Activated CD8-positive, alpha-beta memory T cell treated with anti-CD3 and anti-CD28 coated beads, Interleukin-2, amount 50 U/mL, for 1 hour (primary cell): Measurements from ENCODE around the gene NEDD4.
"Not testable (repeated sequence)": the region's sequence is repeated elsewhere in the genome, so short reads cannot be mapped to it uniquely, and the experiment has no call there.

Source experiments
- DNase-seq: peaks from one replicate; pipeline ENCODE4 v3.0.0-alpha.2; 2020; ENCODE audit errors: extremely low read depth

NEDD4 gene

DNA sequence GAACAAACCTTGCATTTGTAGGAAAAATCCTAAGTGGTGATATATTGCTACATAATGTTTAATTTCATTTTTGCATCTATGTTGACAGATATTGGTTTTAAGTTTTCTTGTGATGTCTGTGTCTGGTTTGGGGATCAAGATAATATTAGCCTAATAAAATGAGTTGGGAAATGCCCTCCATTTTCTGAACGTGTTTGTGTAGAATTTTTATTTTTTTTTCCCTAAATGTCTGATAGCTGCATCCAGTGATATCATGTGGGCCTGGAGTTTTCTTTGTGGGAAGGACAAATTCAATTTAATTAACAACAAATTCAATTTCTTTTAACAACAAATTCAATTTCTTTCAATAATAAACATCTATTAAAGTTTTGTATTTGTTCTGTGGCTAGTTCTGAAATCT is 35.1 kb downstream of the NEDD4 start:
- no peak for DNase-seq

DNA sequence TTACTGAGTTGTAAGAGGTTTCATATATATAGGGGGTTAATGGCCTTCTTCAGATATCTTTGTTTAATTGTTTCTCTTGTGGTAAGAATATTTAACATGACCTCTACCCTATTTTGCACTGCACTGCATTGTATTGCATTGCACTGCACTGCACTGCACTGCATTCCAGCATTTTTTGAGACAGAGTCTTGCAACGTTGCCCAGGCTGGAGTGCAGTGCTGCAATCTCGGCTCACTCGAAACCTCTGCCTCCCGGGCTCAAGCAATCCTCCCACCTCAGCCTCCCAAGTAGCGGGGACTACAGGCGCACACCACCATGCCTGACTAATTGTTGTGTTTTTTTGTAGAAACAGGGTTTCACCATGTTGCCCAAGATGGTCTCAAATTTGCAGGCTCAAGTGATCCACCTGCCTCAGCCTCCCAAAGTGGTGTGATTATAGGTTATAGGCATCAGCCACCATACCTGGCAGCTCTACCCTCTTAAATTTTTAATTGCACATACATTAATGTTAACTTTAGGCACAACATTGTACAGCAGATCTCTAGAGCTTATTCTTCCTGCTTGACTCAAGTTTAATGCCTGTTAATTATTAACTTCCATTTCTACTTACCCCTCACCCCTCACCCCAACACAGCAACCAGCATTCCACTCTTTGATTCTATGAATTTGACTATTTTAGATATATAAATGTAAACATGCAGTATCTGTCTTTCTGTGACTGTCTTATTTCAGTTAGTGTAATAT is 38.4 kb downstream of the NEDD4 start:
- no peak for DNase-seq

GRCh38 chr15:55952501-55953274 is 40.7 kb downstream of the NEDD4 start:
- not testable (repeated sequence) for DNase-seq

DNA sequence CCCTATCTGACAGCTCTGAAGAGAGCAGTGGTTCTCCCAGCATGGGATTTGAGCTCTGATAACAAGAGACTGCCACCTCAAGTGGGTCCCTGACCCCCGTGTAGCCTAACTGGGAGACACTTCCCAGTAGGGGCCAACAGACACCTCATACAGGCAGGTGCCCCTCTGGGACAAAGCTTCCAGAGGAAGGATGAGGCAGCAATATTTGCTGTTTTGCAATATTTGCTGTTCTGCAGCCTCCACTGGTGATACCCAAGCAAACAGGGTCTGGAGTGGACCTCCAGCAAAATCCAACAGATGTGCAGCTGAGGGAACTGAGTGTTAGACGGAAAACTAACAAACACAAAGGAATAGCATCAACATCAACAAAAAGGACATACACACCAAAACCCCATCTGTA is 48.8 kb downstream of the NEDD4 start:
- DNase-seq: not testable (repeated sequence)

DNA sequence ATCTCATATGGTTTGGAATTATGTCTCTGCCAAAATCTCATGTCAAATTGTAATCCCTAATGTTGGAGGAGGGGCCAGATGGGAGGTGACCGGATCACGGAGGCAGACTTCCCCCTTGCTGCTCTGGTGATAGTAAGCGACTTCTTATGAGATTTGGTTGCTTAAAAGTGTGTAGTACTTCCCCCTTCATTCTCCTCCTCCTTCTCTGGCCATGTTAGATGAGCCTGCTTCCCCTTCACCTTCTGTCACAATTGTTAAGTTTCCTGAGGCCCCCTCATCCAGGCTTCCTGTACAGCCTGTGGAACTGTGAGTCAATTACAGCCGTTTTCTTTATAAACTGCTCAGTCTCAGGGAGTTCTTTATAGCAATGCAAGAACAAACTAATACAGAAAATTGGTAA is 51.1 kb downstream of the NEDD4 start:
- DNase-seq: no peak

GRCh38 chr15:55937040-55937439 is 56.4 kb downstream of the NEDD4 start:
- no peak for DNase-seq

DNA sequence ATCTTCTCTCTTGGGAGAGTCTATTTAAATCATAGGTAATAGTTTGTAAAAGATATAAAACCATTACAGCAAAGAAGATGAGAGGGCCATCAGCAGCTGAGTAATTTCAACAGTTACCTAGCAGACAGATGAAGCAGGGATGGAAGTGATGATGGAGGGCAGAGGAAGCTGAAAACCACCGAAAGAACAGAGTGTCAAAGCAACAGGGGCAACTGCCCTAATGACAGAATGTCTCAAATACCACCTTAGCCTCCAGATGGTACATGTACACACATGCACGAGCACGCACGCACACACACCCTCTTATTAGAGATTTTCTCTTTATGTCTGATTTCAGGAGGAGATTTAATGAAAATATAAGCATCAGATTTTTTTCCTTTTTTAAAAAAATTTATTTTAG is 64.5 kb downstream of the NEDD4 start:
- DNase-seq: no peak

DNA sequence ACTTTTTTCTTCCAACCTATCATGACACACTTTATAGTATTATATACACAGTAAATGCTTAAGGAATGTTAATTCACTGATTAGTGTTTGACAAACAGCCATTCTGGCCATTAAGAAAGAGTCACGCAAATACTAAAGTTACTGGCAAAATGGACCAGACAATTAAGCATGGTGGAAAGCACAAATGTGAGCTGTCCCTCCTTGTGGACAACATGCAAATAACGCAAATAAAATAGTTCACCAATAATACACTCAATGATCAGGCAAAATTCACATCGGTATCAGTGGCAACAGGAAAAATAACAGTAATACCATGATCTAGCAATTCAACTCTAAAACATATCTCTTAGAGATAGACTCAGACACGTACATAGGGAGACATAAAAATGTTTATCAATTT is 71.7 kb downstream of the NEDD4 start:
- DNase-seq: no peak

- no peak for DNase-seq
Measured at GRCh38 chr15:55917881-55918296, 75.5 kb downstream of the NEDD4 start.

DNA sequence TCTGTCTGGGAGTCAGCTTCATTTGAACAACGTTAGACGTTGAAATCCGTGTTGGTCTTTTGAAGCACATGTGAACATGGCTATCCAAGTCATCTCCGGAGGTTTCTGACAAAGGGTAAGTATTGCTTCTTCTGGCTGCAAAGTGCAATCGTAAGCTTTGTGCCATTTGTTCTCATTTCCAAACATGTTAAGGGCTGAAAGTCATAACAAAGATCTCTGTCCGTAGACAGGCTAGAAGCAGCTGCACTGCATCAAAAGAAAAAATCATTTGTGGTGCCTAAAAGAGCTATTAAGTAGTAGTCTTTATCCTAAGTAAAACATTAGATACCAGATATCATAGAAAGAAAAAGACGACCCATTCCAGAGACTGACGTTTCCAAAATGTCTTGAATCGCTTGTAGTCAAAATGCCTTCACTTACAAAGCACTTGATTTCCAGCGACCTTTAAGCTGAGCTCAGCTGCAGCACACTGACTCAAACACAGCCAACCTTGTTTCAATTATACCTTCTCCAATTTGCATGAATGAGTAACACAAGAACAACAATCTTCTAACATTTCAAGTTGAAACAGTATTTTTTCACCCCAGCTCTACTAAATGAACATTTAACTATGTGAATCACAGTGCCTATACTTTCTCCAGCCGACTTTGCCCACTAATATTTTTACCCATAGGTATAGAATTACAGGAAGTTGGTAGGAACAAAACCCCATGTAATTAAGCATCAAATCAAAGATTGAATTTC is 76.6 kb downstream of the NEDD4 start:
- DNase-seq: no peak

- no peak for DNase-seq
Measured at GRCh38 chr15:55915876-55916567, 77.4 kb downstream of the NEDD4 start.

DNA sequence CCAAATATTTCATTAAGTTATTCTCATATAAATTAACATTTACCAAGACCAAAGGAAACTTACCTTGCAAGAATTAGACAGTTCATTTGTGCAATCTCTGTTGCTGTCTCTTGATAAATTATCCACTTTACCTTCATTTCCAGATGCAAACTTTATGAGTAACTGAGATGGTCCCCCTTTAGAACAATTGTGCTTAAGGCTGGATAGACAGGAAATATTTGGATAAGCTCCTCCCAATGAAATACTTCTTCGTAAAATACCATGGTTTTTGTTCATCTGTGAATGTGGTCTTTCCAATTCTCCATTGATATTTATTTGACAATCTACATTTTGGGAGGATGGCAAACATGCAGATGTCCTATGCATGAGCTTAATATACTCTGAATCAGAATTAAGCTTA is 78.2 kb downstream of the NEDD4 start:
- no peak for DNase-seq

GRCh38 chr15:55914446-55914845 is 79.0 kb downstream of the NEDD4 start:
- DNase-seq: no peak

DNA sequence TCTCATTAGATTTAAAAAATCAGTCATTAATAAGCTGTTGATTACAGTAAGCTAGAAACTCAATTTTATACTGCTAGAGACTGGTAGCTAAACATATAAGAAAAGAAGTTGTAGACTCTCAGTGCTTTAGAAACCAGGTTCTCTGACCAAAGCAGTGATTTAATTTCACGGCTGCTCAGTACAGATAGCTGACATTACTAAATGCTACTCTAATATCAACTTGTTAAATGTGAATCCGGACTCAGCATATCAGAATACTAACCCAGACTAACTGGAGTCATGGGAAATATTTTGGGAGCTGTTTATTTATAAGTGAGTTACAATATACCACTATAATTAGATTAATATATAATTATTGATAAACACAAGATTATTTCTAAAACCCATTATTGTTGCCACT is 80.4 kb downstream of the NEDD4 start:
- no peak for DNase-seq

DNA sequence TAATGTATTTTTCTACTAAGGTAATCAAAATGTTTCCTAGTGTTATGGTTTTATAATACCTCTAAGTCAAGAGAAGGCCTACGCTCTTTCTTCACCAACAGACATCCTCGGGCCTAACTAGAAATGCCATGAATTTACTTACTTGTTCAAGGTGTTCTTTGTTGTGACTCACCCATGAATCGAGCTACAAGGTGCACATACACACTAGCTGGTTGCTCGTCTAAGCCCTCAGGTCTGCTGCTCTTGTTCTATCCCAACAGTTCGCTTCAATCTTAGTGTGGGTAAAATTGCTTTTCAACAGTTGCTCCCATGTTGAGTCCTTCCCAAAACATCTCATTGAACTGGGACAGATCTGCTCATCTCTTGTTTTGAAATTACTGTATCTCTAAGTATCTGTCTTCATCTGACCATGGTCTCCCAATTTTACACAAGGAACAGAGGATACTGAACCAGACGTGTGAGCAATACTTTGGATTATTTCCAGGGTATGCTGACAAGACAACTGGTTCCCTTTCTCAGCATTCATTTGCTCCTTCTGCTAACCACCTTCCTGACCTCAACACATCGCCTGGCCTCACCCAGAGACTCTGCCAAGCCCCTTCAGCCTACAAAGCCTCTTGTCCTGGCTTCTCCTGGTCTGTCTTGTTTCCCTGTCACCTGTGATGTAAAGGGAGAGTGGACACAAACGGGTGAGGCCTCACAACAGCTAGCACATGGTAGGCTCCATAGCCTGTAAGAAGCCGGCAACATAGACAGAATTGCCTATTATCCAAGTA is 84.2 kb downstream of the NEDD4 start:
- DNase-seq: no peak

DNA sequence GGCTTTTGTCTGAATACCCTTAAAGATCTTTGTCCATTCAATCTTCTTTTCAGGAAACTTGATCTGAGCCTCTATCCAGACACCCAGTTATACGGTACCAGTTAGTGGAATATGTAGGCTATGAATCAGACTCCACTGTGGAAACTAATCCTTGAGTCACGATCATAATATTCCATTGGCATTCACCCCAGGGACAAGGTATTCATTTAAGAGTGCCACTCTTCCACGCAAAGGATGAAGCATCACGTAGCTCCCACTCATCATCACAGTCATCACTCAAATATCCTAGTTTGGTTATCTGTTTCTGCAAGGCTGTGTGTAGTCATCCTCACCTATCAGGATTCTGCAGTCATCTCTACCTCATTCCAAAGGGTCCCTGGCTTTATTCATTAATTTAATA is 85.6 kb downstream of the NEDD4 start:
- no peak for DNase-seq

GRCh38 chr15:55902981-55903380 is 90.4 kb downstream of the NEDD4 start:
- DNase-seq: no peak

GRCh38 chr15:55900019-55900418 is 93.4 kb downstream of the NEDD4 start:
- no peak for DNase-seq

GRCh38 chr15:55899537-55899936 is 93.9 kb downstream of the NEDD4 start:
- DNase-seq: no peak

- no peak for DNase-seq
Measured at GRCh38 chr15:55897560-55898336, 95.7 kb downstream of the NEDD4 start.
